K562 (cell line): ENCODE results near the gene LEMD1.

Source experiments
- CEBPB ChIP-seq: fragments of 450-650 bp; IDR thresholded peaks from 2 replicates; pipeline ENCODE4 v1.6.1; 2016; ENCODE audit warnings: missing genetic modification characterization, missing compliant biosample characterization
- HCFC1 ChIP-seq: IDR thresholded peaks from 2 replicates; pipeline ENCODE4 v1.6.1; 2012; ENCODE audit warnings: low read depth, low read length, improper control_type of control experiment
- LEF1 ChIP-seq: fragments of 450-650 bp; IDR thresholded peaks from 2 replicates; pipeline ENCODE4 v1.6.1; 2016; ENCODE audit warnings: mild to moderate bottlenecking
- MXI1 ChIP-seq: IDR thresholded peaks from 2 replicates; pipeline ENCODE4 v1.6.1; 2011; ENCODE audit warnings: low read depth, mild to moderate bottlenecking, improper control_type of control experiment, low read length
- POLR2AphosphoS5 ChIP-seq: IDR thresholded peaks from 2 replicates; pipeline ENCODE4 v1.6.1; 2011; ENCODE audit warnings: mild to moderate bottlenecking, low read depth, low read length, moderate library complexity; ENCODE audit not compliant: control insufficient read depth, insufficient read depth
- RBM22 ChIP-seq: fragments of 200-400 bp; formaldehyde crosslinking; IDR thresholded peaks from 2 replicates; pipeline ENCODE4 v1.6.1; 2018; ENCODE audit warnings: low read length, low read depth; ENCODE audit not compliant: poor library complexity, severe bottlenecking
- SIN3A ChIP-seq, 2 experiments: fragments of 150-350 bp in 1 of 2; IDR thresholded peaks; 2 replicates each; pipeline ENCODE4 v1.6.1; 2011 to 2016; ENCODE audit warnings: borderline replicate concordance in 2 of 2, low read depth in 2 of 2, low read length in 2 of 2, mild to moderate bottlenecking in 2 of 2, moderate library complexity in 2 of 2; ENCODE audit not compliant: control insufficient read depth in 1 of 2
- SP1 ChIP-seq: sonication (generic); formaldehyde crosslinking; IDR thresholded peaks from 2 replicates; pipeline ENCODE4 v1.8.1; 2022; ENCODE audit warnings: mild to moderate bottlenecking, missing genetic modification reagents

GRCh38 chr1:205446828-205447227 is 25.0 kb upstream of the LEMD1 start:
- no peak for TF ChIP-seq MXI1
- TF ChIP-seq HCFC1, result no peak
- TF ChIP-seq SP1, result no peak
- no peak for TF ChIP-seq CEBPB (tag)
- TF ChIP-seq POLR2AphosphoS5, result no peak
- no peak for TF ChIP-seq RBM22
- TF ChIP-seq LEF1, result no peak
- TF ChIP-seq SIN3A (IDR thresholded peaks at IDR 0.05; ENCODE audit: borderline replicate concordance in 2 of 2, control insufficient read depth in 1 of 2, low read depth in 2 of 2, low read length in 2 of 2), result no peak
